K562 (cell line): Measurements from ENCODE around the gene RPTOR.

Experiments used
- ATF3 ChIP-seq, 2 experiments: fragments of 450-650 bp in 1 of 2; sonication (generic) in 1 of 2; formaldehyde crosslinking in 1 of 2; IDR thresholded peaks in 1 of 2; conservative IDR thresholded peaks in 1 of 2; 2 replicates each; pipeline versions ENCODE4 v1.6.1 to v1.8.1; 2016 to 2023; ENCODE audit warnings: mild to moderate bottlenecking in 2 of 2, moderate library complexity in 2 of 2, inconsistent platforms in 1 of 2, missing genetic modification reagents in 1 of 2
- CEBPB ChIP-seq: fragments of 450-650 bp; IDR thresholded peaks from 2 replicates; pipeline ENCODE4 v1.6.1; 2016; ENCODE audit warnings: missing genetic modification characterization, missing compliant biosample characterization
- CREB5 ChIP-seq: fragments of 250-450 bp; sonication (Bioruptor Pico); IDR thresholded peaks from 2 replicates; pipeline ENCODE4 v1.5.0; 2020; ENCODE audit warnings: mild to moderate bottlenecking
- CTCF ChIP-seq, 3 experiments: IDR thresholded peaks in 2 of 3; conservative IDR thresholded peaks in 1 of 3; 2 replicates each; pipeline ENCODE4 v1.5.1; 2011 to 2012; ENCODE audit warnings: low read length in 3 of 3, mild to moderate bottlenecking in 3 of 3, control low read depth in 2 of 3, improper control_type of control experiment in 1 of 3, inconsistent platforms in 1 of 3, low read depth in 1 of 3, mixed read lengths in 1 of 3, moderate library complexity in 1 of 3; ENCODE audit not compliant: insufficient read depth in 2 of 3
- ELF4 ChIP-seq: fragments of 450-650 bp; formaldehyde crosslinking; IDR thresholded peaks from 2 replicates; pipeline ENCODE4 v1.4.0; 2022; ENCODE audit warnings: missing genetic modification characterization
- ETS2 ChIP-seq: IDR thresholded peaks from 2 replicates; pipeline ENCODE4 v1.6.1; 2016; ENCODE audit warnings: borderline replicate concordance, missing genetic modification characterization, mild to moderate bottlenecking, moderate library complexity, missing compliant biosample characterization; ENCODE audit not compliant: poor library complexity, severe bottlenecking
- FOS ChIP-seq: IDR thresholded peaks from 3 replicates; pipeline ENCODE4 v1.6.1; 2011; ENCODE audit not compliant: insufficient read length; ENCODE audit errors: extremely low read depth
- FOXP1 ChIP-seq: sonication (generic); formaldehyde crosslinking; IDR thresholded peaks from 2 replicates; pipeline ENCODE4 v1.8.0; 2022; ENCODE audit warnings: mild to moderate bottlenecking, missing genetic modification reagents
- GABPA ChIP-seq: fragments of 200-800 bp; sonication (Bioruptor generic); conservative IDR thresholded peaks from 2 replicates; pipeline ENCODE4 v1.6.1; 2016; ENCODE audit warnings: low read depth, missing genetic modification characterization, missing compliant biosample characterization
- MXI1 ChIP-seq: IDR thresholded peaks from 2 replicates; pipeline ENCODE4 v1.6.1; 2011; ENCODE audit warnings: low read depth, mild to moderate bottlenecking, improper control_type of control experiment, low read length
- NR0B1 ChIP-seq: fragments of 450-650 bp; IDR thresholded peaks from one replicate; pipeline ENCODE4 v1.6.1; 2018; ENCODE audit warnings: mild to moderate bottlenecking, moderate library complexity; ENCODE audit not compliant: partially characterized antibody
- POLR2A ChIP-seq: fragments of 450-650 bp; conservative IDR thresholded peaks from 2 replicates; pipeline ENCODE4 v1.6.1; 2016
- SP1 ChIP-seq: sonication (generic); formaldehyde crosslinking; IDR thresholded peaks from 2 replicates; pipeline ENCODE4 v1.8.1; 2022; ENCODE audit warnings: mild to moderate bottlenecking, missing genetic modification reagents
- ZNF512 ChIP-seq: IDR thresholded peaks from 2 replicates; pipeline ENCODE4 v1.6.1; 2016; ENCODE audit warnings: missing genetic modification characterization, missing compliant biosample characterization

GRCh38 chr17:80992077-80992947 is 447.7 kb downstream of the RPTOR start:
- TF ChIP-seq POLR2A, result no peak
- TF ChIP-seq FOXP1 (CRISPR knock-in tag), result no peak
- TF ChIP-seq ATF3 (IDR thresholded peaks at IDR 0.05), result no peak
- TF ChIP-seq ATF3 (CRISPR knock-in tag; conservative IDR thresholded peaks at IDR 0.05), result no peak
- no peak for TF ChIP-seq ELF4 (CRISPR knock-in tag)
- TF ChIP-seq CTCF (IDR thresholded peaks at IDR 0.05 in 2 of 3, conservative IDR thresholded peaks at IDR 0.05 in 1 of 3; ENCODE audit: insufficient read depth in 2 of 3, low read depth in 1 of 3, low read length in 3 of 3), result no peak
- no peak; the same call in 1 of the 2 replicates for TF ChIP-seq SP1
- TF ChIP-seq ZNF512 (tag), result no peak
- TF ChIP-seq GABPA (tag), result peak; percentile 36
- TF ChIP-seq MXI1, result no peak
- TF ChIP-seq CEBPB (tag), result no peak
- TF ChIP-seq FOS, result no peak
- TF ChIP-seq NR0B1, result no peak
- no peak for TF ChIP-seq CREB5
- TF ChIP-seq ETS2, result no peak
